ENCODE data around the gene FARP2. TPM values are rescaled to one million over a fixed set of nuclear protein-coding genes. Genes with fewer than 3 reads are reported as not detected.

Gene FARP2
- total and polyA plus RNA-seq, 4 donors = 37.5 to 67.3 (median 52.1) TPM

- no peaks in the 10 kb centered on the region for H3K9me3 ChIP-seq (ENCODE audit: control insufficient read depth, insufficient read depth, low read length)
- 59% methylated on average over 9 of the region's 10 CpGs for WGBS (ENCODE audit: insufficient coverage)
- no peaks in the 10 kb centered on the region for H3K36me3 ChIP-seq (ENCODE audit: control insufficient read depth, insufficient read depth, low read length)
- DNase-seq (ENCODE audit: low read depth in 4 of 6, low spot score in 6 of 6) = no peak
- peaks cover 17% of the 10 kb centered on the region for H3K4me1 ChIP-seq (ENCODE audit: control insufficient read depth, insufficient read depth, low read length)
- peak overlapping the region; percentile 11 for H3K4me3 ChIP-seq (ENCODE audit: low read depth, low read length)
- H3K27ac ChIP-seq (ENCODE audit: low read depth, low read length) = no peak overlapping the region
- peaks cover 14% of the 10 kb centered on the region for H3K27me3 ChIP-seq (ENCODE audit: control insufficient read depth, insufficient read depth, low read length)
Observed at GRCh38 chr2:241540401-241540770, 184.3 kb downstream of the FARP2 start.

GRCh38 chr2:241540771-241541561 is 184.9 kb downstream of the FARP2 start:
- DNase-seq (ENCODE audit: low read depth in 4 of 6, low spot score in 6 of 6) = peak in 2 of 6 donors; percentile 50 to 62
- H3K27me3 ChIP-seq (ENCODE audit: control insufficient read depth, insufficient read depth, low read length) = peaks cover 14% of the 10 kb centered on the region
- peak overlapping the region; percentile 11 for H3K4me3 ChIP-seq (ENCODE audit: low read depth, low read length)
- H3K4me1 ChIP-seq (ENCODE audit: control insufficient read depth, insufficient read depth, low read length) = peaks cover 17% of the 10 kb centered on the region
- no peaks in the 10 kb centered on the region for H3K9me3 ChIP-seq (ENCODE audit: control insufficient read depth, insufficient read depth, low read length)
- H3K36me3 ChIP-seq (ENCODE audit: control insufficient read depth, insufficient read depth, low read length) = no peaks in the 10 kb centered on the region
- H3K27ac ChIP-seq (ENCODE audit: low read depth, low read length) = no peak overlapping the region
- WGBS (ENCODE audit: insufficient coverage) = 3% methylated on average over 60 of the region's 68 CpGs

GRCh38 chr2:241541564-241542277 is 185.6 kb downstream of the FARP2 start:
- no peak for DNase-seq (ENCODE audit: low read depth in 4 of 6, low spot score in 6 of 6)
- no peaks in the 10 kb centered on the region for H3K36me3 ChIP-seq (ENCODE audit: control insufficient read depth, insufficient read depth, low read length)
- no peaks in the 10 kb centered on the region for H3K9me3 ChIP-seq (ENCODE audit: control insufficient read depth, insufficient read depth, low read length)
- H3K4me3 ChIP-seq (ENCODE audit: low read depth, low read length) = no peak overlapping the region
- 11% methylated on average over 62 of the region's 62 CpGs for WGBS (ENCODE audit: insufficient coverage)
- H3K27ac ChIP-seq (ENCODE audit: low read depth, low read length) = no peak overlapping the region
- H3K4me1 ChIP-seq (ENCODE audit: control insufficient read depth, insufficient read depth, low read length) = peaks cover 19% of the 10 kb centered on the region
- H3K27me3 ChIP-seq (ENCODE audit: control insufficient read depth, insufficient read depth, low read length) = peaks cover 14% of the 10 kb centered on the region

GRCh38 chr2:241542278-241542605 is 186.2 kb downstream of the FARP2 start:
- no peak overlapping the region for H3K4me3 ChIP-seq (ENCODE audit: low read depth, low read length)
- peaks cover 14% of the 10 kb centered on the region for H3K27me3 ChIP-seq (ENCODE audit: control insufficient read depth, insufficient read depth, low read length)
- no peaks in the 10 kb centered on the region for H3K36me3 ChIP-seq (ENCODE audit: control insufficient read depth, insufficient read depth, low read length)
- no peak for DNase-seq (ENCODE audit: low read depth in 4 of 6, low spot score in 6 of 6)
- WGBS (ENCODE audit: insufficient coverage) = 74% methylated on average over 15 of the region's 15 CpGs
- H3K4me1 ChIP-seq (ENCODE audit: control insufficient read depth, insufficient read depth, low read length) = peaks cover 25% of the 10 kb centered on the region
- no peak overlapping the region for H3K27ac ChIP-seq (ENCODE audit: low read depth, low read length)
- H3K9me3 ChIP-seq (ENCODE audit: control insufficient read depth, insufficient read depth, low read length) = no peaks in the 10 kb centered on the region

Small RNAs within 50 kb of the gene (small RNA-seq; reads per million reads assigned to genes)
- not detected for gene MIR3133 (ENCODE audit: low replicate concordance)

Other genes with a start within 250 kb of the FARP2 start
- 1 to 10 TPM; 8.6 to 9.0 TPM for gene PASK, start 206.8 kb upstream of the FARP2 start, total RNA-seq
- 10 to 100 TPM; 20.1 to 25.3 TPM for gene PASK, start 206.8 kb upstream of the FARP2 start, polyA plus RNA-seq (ENCODE audit: insufficient read length in 2 of 2)
- gene PPP1R7, start 205.8 kb upstream of the FARP2 start, total RNA-seq = 10 to 100 TPM; 40.6 to 73.8 TPM
- gene PPP1R7, start 205.8 kb upstream of the FARP2 start, polyA plus RNA-seq (ENCODE audit: insufficient read length in 2 of 2) = 100 to 1,000 TPM in 1 of 2 donors, 10 to 100 TPM in 1; 93.0 to 101 TPM
- 1 to 10 TPM in 1 of 2 donors, under 1 TPM in 1; 0.89 to 1.5 TPM for gene ANO7, start 167.6 kb upstream of the FARP2 start, total RNA-seq
- gene ANO7, start 167.6 kb upstream of the FARP2 start, polyA plus RNA-seq (ENCODE audit: insufficient read length in 2 of 2) = 1 to 10 TPM; 1.9 to 3.1 TPM
- 100 to 1,000 TPM; 304 to 355 TPM for gene HDLBP, start 40.6 kb upstream of the FARP2 start, total RNA-seq
- 100 to 1,000 TPM; 230 to 270 TPM for gene HDLBP, start 40.6 kb upstream of the FARP2 start, polyA plus RNA-seq (ENCODE audit: insufficient read length in 2 of 2)
- gene SEPTIN2, start 40.4 kb upstream of the FARP2 start, total RNA-seq = 100 to 1,000 TPM; 461 to 582 TPM
- 100 to 1,000 TPM; 460 to 553 TPM for gene SEPTIN2, start 40.4 kb upstream of the FARP2 start, polyA plus RNA-seq (ENCODE audit: insufficient read length in 2 of 2)
- gene STK25, start 152.3 kb downstream of the FARP2 start, total RNA-seq = 100 to 1,000 TPM; 134 to 165 TPM
- gene STK25, start 152.3 kb downstream of the FARP2 start, polyA plus RNA-seq (ENCODE audit: insufficient read length in 2 of 2) = 100 to 1,000 TPM; 216 to 255 TPM
- 10 to 100 TPM; 15.5 to 26.4 TPM for gene BOK, start 202.5 kb downstream of the FARP2 start, total RNA-seq
- gene BOK, start 202.5 kb downstream of the FARP2 start, polyA plus RNA-seq (ENCODE audit: insufficient read length in 2 of 2) = 10 to 100 TPM; 48.2 to 52.7 TPM